OCI-LY1 (cell line): ENCODE measurements around the gene PAK5.

Experiments used
- EZH2 ChIP-seq: fragments of 200-600 bp; sonication (generic), shearing (Covaris generic); IDR thresholded peaks from 2 replicates; pipeline ENCODE4 v1.8.0; 2017; ENCODE audit warnings: borderline replicate concordance, mixed run types, mild to moderate bottlenecking, antibody characterized with exemption, low read length, moderate library complexity, mixed read lengths
- TF ChIP-seq, protein P1 (sequence below): fragments of 200-600 bp; sonication (generic), shearing (Covaris generic); IDR thresholded peaks from 2 replicates; pipeline ENCODE4 v1.5.1; 2017; ENCODE audit warnings: mild to moderate bottlenecking, antibody characterized with exemption, low read length, moderate library complexity, mixed read lengths

DNA sequence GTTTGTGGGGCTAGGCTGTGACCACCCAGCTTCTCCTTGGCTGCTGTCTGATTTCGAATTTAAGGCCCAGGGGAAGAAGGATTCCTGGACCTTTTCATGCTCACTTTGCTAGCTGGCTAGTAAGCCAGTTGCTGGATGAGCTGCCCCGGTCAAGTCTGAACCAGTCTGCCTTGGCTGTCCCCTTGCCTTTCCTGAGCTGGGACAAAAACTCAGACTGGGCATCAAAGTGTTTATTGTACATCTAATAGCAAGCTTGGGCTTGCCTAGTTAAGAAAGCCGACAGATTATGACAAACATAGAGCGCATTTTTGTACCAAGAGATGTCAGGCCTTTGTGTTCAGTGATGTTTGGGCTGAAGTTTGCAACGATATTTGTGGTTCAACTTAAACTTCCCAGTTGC is 750 bp upstream of the PAK5 start:
- TF ChIP-seq, protein P1, sequence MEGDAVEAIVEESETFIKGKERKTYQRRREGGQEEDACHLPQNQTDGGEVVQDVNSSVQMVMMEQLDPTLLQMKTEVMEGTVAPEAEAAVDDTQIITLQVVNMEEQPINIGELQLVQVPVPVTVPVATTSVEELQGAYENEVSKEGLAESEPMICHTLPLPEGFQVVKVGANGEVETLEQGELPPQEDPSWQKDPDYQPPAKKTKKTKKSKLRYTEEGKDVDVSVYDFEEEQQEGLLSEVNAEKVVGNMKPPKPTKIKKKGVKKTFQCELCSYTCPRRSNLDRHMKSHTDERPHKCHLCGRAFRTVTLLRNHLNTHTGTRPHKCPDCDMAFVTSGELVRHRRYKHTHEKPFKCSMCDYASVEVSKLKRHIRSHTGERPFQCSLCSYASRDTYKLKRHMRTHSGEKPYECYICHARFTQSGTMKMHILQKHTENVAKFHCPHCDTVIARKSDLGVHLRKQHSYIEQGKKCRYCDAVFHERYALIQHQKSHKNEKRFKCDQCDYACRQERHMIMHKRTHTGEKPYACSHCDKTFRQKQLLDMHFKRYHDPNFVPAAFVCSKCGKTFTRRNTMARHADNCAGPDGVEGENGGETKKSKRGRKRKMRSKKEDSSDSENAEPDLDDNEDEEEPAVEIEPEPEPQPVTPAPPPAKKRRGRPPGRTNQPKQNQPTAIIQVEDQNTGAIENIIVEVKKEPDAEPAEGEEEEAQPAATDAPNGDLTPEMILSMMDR, result no peak
- no peak for TF ChIP-seq EZH2
